Smooth muscle cell (in vitro differentiated cells): ENCODE measurements around the gene GABRA1. TPM values are rescaled to one million over a fixed set of nuclear protein-coding genes. Genes with fewer than 3 reads are reported as not detected.

Source experiments
- DNase-seq: peaks from one replicate; lab custom pipeline; 2025; ENCODE audit not compliant: unreplicated experiment; lab: John Stamatoyannopoulos, UW
- H2AFZ ChIP-seq: fragments of 200-600 bp; sonication (generic); 2 replicates; pipeline ENCODE4 v1.6.0; 2016; ENCODE audit warnings: antibody characterized with exemption, low read depth, mild to moderate bottlenecking
- H3F3A ChIP-seq: fragments of 200-600 bp; sonication (generic); 2 replicates; pipeline ENCODE4 v1.6.0; 2017; ENCODE audit warnings: antibody characterized with exemption, low read depth
- H3K27ac ChIP-seq: fragments of 200-600 bp; sonication (generic); 2 replicates; pipeline ENCODE4 v1.5.1; 2016; ENCODE audit warnings: low read depth, mild to moderate bottlenecking
- H3K27me3 ChIP-seq: fragments of 200-600 bp; sonication (generic); 2 replicates; pipeline ENCODE4 v1.6.1; 2016; ENCODE audit warnings: low read depth, mild to moderate bottlenecking
- H3K36me3 ChIP-seq: fragments of 200-600 bp; sonication (generic); 2 replicates; pipeline ENCODE4 v1.5.1; 2016; ENCODE audit warnings: low read depth
- H3K4me1 ChIP-seq: fragments of 200-600 bp; sonication (generic); 2 replicates; pipeline ENCODE4 v1.5.1; 2016; ENCODE audit warnings: low read depth
- H3K4me2 ChIP-seq: fragments of 200-600 bp; sonication (generic); 2 replicates; pipeline ENCODE4 v1.6.0; 2016; ENCODE audit warnings: mild to moderate bottlenecking
- H3K4me3 ChIP-seq: fragments of 200-600 bp; sonication (generic); 2 replicates; pipeline ENCODE4 v1.5.1; 2016; ENCODE audit warnings: mild to moderate bottlenecking
- H3K79me2 ChIP-seq: fragments of 200-600 bp; sonication (generic); 2 replicates; pipeline ENCODE4 v1.6.0; 2016; ENCODE audit warnings: low read depth, mild to moderate bottlenecking
- H3K9ac ChIP-seq: fragments of 200-600 bp; sonication (generic); 2 replicates; pipeline ENCODE4 v1.6.0; 2016; ENCODE audit warnings: low read depth
- H3K9me3 ChIP-seq: fragments of 200-600 bp; sonication (generic); replicated peaks from 2 replicates; pipeline ENCODE4 v1.5.1; 2016; ENCODE audit warnings: low read depth
- H4K20me1 ChIP-seq: fragments of 200-600 bp; sonication (generic); 2 replicates; pipeline ENCODE4 v1.6.0; 2016; ENCODE audit warnings: low read depth
- WGBS: methylation state at CpG from one replicate; pipeline ENCODE4 v1.1.7; 2016; ENCODE audit warnings: low lambda C conversion rate; 5-methylcytosine and 5-hydroxymethylcytosine counted together
- polyA plus RNA-seq: library from polyadenylated mRNA; unstranded; fragments of >200 nt; fragmentation: Nextera tagmentation; extraction: Ambion mirVana; gene quantifications from 2 replicates; pipeline ENCODE4 v1.2.1, GENCODE V29; 2016
- total RNA-seq: library from RNA; depleted of rRNA; stranded (reverse); fragments of >200 nt; gene quantifications from 2 replicates; pipeline ENCODE4 v1.2.3, GENCODE V29; 2014
- TF ChIP-seq, protein P1 (sequence below): fragments of 200-600 bp; sonication (generic); IDR thresholded peaks from 2 replicates; pipeline ENCODE4 v1.5.1; 2017; ENCODE audit warnings: borderline replicate concordance, mild to moderate bottlenecking, antibody characterized with exemption; ENCODE audit not compliant: insufficient read depth, poor library complexity, severe bottlenecking

Gene GABRA1
- total and polyA plus RNA-seq, 2 experiments from 2014 or later, result 0.11 TPM; not detected in 1

DNA sequence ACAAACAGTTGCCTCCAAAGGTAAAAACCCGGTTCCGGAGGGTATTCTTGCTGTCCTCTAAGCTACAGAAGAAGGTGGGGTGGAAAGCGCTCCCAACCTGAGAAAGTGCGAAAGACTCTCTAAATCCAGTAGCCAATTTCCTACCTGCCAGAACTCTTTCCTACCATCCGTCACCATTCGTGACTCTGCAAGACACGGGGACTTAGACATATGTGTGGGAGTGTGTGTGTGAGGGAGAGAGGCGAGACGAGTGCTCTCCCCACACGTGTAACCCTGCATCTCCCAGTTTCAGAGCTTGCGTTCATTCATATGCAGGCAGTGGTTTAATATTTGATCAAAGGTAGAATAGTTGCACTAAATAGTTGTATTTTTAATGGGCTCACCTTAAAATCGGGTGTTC lies 473 bp upstream of the GABRA1 start:
- Histone ChIP-seq H2AFZ (no peak overlapping the region), H3K27me3 (peaks cover 51% of the 10 kb centered on the region), H3K4me3 (peak overlapping the region; percentile 51), H3K79me2 (no peaks in the 10 kb centered on the region), H3K4me2 (peak overlapping the region; percentile 88), H3K9me3 (no peaks in the 10 kb centered on the region), H3K4me1 (peaks cover 5% of the 10 kb centered on the region), H4K20me1 (no peaks in the 10 kb centered on the region), H3K27ac (no peak overlapping the region), H3F3A (no peaks in the 10 kb centered on the region), H3K9ac (no peak overlapping the region), H3K36me3 (no peaks in the 10 kb centered on the region)
- WGBS, result 3% methylated on average over 12 of the region's 12 CpGs
- DNase-seq, result no peak
- TF ChIP-seq, protein P1, sequence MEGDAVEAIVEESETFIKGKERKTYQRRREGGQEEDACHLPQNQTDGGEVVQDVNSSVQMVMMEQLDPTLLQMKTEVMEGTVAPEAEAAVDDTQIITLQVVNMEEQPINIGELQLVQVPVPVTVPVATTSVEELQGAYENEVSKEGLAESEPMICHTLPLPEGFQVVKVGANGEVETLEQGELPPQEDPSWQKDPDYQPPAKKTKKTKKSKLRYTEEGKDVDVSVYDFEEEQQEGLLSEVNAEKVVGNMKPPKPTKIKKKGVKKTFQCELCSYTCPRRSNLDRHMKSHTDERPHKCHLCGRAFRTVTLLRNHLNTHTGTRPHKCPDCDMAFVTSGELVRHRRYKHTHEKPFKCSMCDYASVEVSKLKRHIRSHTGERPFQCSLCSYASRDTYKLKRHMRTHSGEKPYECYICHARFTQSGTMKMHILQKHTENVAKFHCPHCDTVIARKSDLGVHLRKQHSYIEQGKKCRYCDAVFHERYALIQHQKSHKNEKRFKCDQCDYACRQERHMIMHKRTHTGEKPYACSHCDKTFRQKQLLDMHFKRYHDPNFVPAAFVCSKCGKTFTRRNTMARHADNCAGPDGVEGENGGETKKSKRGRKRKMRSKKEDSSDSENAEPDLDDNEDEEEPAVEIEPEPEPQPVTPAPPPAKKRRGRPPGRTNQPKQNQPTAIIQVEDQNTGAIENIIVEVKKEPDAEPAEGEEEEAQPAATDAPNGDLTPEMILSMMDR, result no peak

DNA sequence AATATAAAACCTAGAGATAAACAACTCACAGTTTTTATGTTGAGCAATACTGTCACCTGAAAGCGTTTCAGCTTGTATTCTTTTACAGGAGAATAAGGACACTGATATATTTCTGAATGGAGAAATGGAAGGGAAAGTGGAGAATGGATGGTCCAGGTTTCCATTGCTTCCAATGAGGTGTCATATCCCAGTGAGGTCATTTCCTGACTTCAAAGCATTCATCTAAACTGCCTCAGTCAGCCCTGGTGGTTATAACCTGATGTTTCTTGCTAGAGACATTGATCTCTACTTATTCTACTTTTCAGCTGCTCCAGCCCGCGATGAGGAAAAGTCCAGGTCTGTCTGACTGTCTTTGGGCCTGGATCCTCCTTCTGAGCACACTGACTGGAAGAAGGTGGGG lies 2.6 kb downstream of the GABRA1 start:
- no peaks in the 10 kb centered on the region for H3K9me3 ChIP-seq
- H3K4me2 ChIP-seq, result no peak overlapping the region
- 69% methylated on average over 3 of the region's 3 CpGs for WGBS
- H3K9ac ChIP-seq, result no peak overlapping the region
- TF ChIP-seq, protein P1, result no peak
- H3K4me1 ChIP-seq, result peaks cover 5% of the 10 kb centered on the region
- H2AFZ ChIP-seq, result no peak overlapping the region
- peaks cover 51% of the 10 kb centered on the region for H3K27me3 ChIP-seq
- no peak for DNase-seq
- no peak overlapping the region for H3K27ac ChIP-seq
- no peaks in the 10 kb centered on the region for H3F3A ChIP-seq
- no peaks in the 10 kb centered on the region for H3K36me3 ChIP-seq
- H3K4me3 ChIP-seq, result no peak overlapping the region
- no peaks in the 10 kb centered on the region for H3K79me2 ChIP-seq
- no peaks in the 10 kb centered on the region for H4K20me1 ChIP-seq

DNA sequence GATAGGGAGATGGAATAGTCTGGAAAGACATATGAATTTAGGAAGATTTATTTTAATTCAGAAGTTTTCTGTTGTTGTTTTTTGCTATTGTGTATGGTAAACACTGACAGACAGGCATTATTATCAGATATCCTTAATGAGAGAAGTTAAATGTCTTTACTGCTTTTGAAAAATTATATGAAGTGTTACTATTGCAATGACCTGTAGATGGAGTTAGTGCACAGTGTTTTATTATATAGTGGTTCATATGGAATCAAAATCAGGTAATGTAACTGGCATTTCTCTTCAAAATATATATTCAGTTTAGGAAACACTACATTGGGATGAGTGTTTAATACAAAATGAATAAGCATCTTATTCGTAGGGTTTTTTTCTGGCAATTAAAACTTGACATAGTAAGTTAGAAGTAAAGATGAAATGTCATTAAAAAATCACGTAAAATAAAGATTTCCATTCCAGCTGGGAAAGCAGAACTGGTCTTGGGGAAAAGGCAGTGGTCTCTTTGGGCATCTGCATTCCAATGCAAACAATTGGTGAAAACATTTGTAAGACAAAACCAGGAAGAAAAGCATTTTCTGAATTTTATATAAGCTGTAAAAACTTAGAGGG lies 3.9 kb downstream of the GABRA1 start:
- Histone ChIP-seq H4K20me1 (no peaks in the 10 kb centered on the region), H3K27ac (no peak overlapping the region), H3K79me2 (no peaks in the 10 kb centered on the region), H2AFZ (no peak overlapping the region), H3K36me3 (no peaks in the 10 kb centered on the region), H3K9me3 (no peaks in the 10 kb centered on the region), H3K4me1 (peaks cover 5% of the 10 kb centered on the region), H3K4me3 (no peak overlapping the region), H3K27me3 (peaks cover 43% of the 10 kb centered on the region), H3K4me2 (no peak overlapping the region), H3K9ac (no peak overlapping the region), H3F3A (no peaks in the 10 kb centered on the region)
- TF ChIP-seq, protein P1, result peak; percentile 42
- WGBS, result 41% methylated on average over 2 of the region's 2 CpGs
- no peak for DNase-seq

DNA sequence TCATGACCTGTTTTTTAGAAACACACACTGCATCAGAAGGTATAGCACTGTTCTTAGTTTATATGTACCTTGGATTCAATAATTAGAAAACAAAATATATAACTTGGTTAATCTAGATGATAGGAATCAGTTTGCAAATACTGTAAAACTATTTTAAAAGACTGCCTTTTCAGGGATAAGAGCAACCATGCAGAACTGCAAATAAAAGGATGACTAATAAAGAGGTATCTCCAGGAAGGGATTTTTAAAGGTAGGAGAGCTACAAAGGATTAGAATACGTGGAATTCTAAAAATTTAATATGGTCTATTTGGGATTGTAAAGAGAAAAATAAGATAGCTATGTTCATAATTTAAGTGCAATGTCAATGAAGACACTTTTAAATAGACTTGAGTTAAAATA lies 9.4 kb downstream of the GABRA1 start:
- H3K4me1 ChIP-seq, result no peaks in the 10 kb centered on the region
- H3K27me3 ChIP-seq, result no peaks in the 10 kb centered on the region
- H3K27ac ChIP-seq, result no peak overlapping the region
- H3K36me3 ChIP-seq, result no peaks in the 10 kb centered on the region
- no peaks in the 10 kb centered on the region for H3K79me2 ChIP-seq
- no peak overlapping the region for H2AFZ ChIP-seq
- H3K9me3 ChIP-seq, result no peaks in the 10 kb centered on the region
- H3K4me3 ChIP-seq, result no peak overlapping the region
- H4K20me1 ChIP-seq, result no peaks in the 10 kb centered on the region
- no peak overlapping the region for H3K9ac ChIP-seq
- no peak for DNase-seq
- 49% methylated on average over 1 of the region's 1 CpG for WGBS
- no peak overlapping the region for H3K4me2 ChIP-seq
- TF ChIP-seq, protein P1, result no peak
- H3F3A ChIP-seq, result no peaks in the 10 kb centered on the region
